WTC11 (cell line): ENCODE data around the gene CCBE1. TPM values are rescaled to one million over a fixed set of nuclear protein-coding genes. Genes with fewer than 3 reads are reported as not detected.

ENCODE experiments used
- ATAC-seq: fragments of 200-7000 bp; cut with Tn5 transposase; 2 replicates; pipeline ENCODE4 v1.10.0; 2021; ENCODE audit warnings: mild to moderate bottlenecking, moderate library complexity
- CTCF ChIA-PET: fragments of 300-600 bp; sonication (Branson Sonifier 250); formaldehyde crosslinking; loops from one replicate; lab custom pipeline; 2021; ENCODE audit warnings: antibody characterized with exemption; lab: Charles Lee
- POLR2A ChIA-PET: fragments of 350-600 bp; sonication (Branson Sonifier 250); formaldehyde crosslinking; loops from one replicate; lab custom pipeline; 2021; ENCODE audit warnings: antibody characterized with exemption; lab: Charles Lee
- DNase-seq: peaks from one replicate; pipeline ENCODE4 v3.0.0; 2021; ENCODE audit warnings: low spot score
- H3K27ac Mint-ChIP-seq: 2 replicates; pipeline ENCODE4 v1.8.0; 2021; ENCODE audit warnings: mixed read lengths
- H3K27me3 Mint-ChIP-seq: 2 replicates; pipeline ENCODE4 v1.8.0; 2021; ENCODE audit warnings: low read depth, mild to moderate bottlenecking, moderate library complexity, mixed read lengths
- H3K36me3 Mint-ChIP-seq: 2 replicates; pipeline ENCODE4 v1.8.0; 2021; ENCODE audit warnings: mixed read lengths
- H3K4me1 Mint-ChIP-seq: 2 replicates; pipeline ENCODE4 v1.8.0; 2022; ENCODE audit warnings: mixed read lengths
- H3K4me3 Mint-ChIP-seq: 2 replicates; pipeline ENCODE4 v1.8.0; 2021; ENCODE audit warnings: mild to moderate bottlenecking, moderate library complexity, mixed read lengths
- H3K9me3 Mint-ChIP-seq: 2 replicates; pipeline ENCODE4 v1.8.0; 2021; ENCODE audit warnings: mixed read lengths
- ATF1 ChIP-seq: sonication (generic); formaldehyde crosslinking; IDR thresholded peaks from 2 replicates; pipeline ENCODE4 v1.8.1; 2023; ENCODE audit warnings: mild to moderate bottlenecking, moderate library complexity, missing genetic modification reagents
- CBFB ChIP-seq: sonication (generic); formaldehyde crosslinking; IDR thresholded peaks from 2 replicates; pipeline ENCODE4 v1.8.1; 2022; ENCODE audit warnings: mild to moderate bottlenecking, low read depth, missing genetic modification reagents
- CREB1 ChIP-seq: sonication (generic); formaldehyde crosslinking; IDR thresholded peaks from 2 replicates; pipeline ENCODE4 v1.8.0; 2023; ENCODE audit warnings: mild to moderate bottlenecking, missing genetic modification reagents
- CREM ChIP-seq: sonication (generic); formaldehyde crosslinking; IDR thresholded peaks from 2 replicates; pipeline ENCODE4 v1.8.1; 2022; ENCODE audit warnings: mild to moderate bottlenecking, missing genetic modification reagents, moderate library complexity
- ETV6 ChIP-seq: sonication (generic); formaldehyde crosslinking; IDR thresholded peaks from 2 replicates; pipeline ENCODE4 v1.8.1; 2022; ENCODE audit warnings: mild to moderate bottlenecking, missing genetic modification reagents
- GTF2I ChIP-seq: fragments of 250-450 bp; sonication (Bioruptor Pico); conservative IDR thresholded peaks from 2 replicates; pipeline ENCODE4 v1.4.0; 2021; ENCODE audit warnings: mild to moderate bottlenecking
- IRF2 ChIP-seq: sonication (generic); formaldehyde crosslinking; IDR thresholded peaks from 2 replicates; pipeline ENCODE4 v1.8.0; 2022; ENCODE audit warnings: low read depth, missing genetic modification reagents, borderline replicate concordance
- MXD4 ChIP-seq: fragments of 250-450 bp; sonication (Bioruptor Pico); IDR thresholded peaks from 2 replicates; pipeline ENCODE4 v1.8.0; 2021; ENCODE audit warnings: mild to moderate bottlenecking, moderate library complexity, borderline replicate concordance
- NFE2L1 ChIP-seq: sonication (generic); formaldehyde crosslinking; IDR thresholded peaks from 2 replicates; pipeline ENCODE4 v1.8.1; 2023; ENCODE audit warnings: missing genetic modification reagents
- NFYB ChIP-seq: sonication (generic); formaldehyde crosslinking; conservative IDR thresholded peaks from 2 replicates; pipeline ENCODE4 v1.8.0; 2022; ENCODE audit warnings: low read depth, missing genetic modification reagents
- NR1H2 ChIP-seq: sonication (generic); formaldehyde crosslinking; IDR thresholded peaks from 2 replicates; pipeline ENCODE4 v1.9.0; 2021; ENCODE audit warnings: mild to moderate bottlenecking, moderate library complexity, missing genetic modification reagents
- TCF7 ChIP-seq: sonication (generic); formaldehyde crosslinking; IDR thresholded peaks from 2 replicates; pipeline ENCODE4 v1.8.0; 2022; ENCODE audit warnings: mild to moderate bottlenecking, low read depth, missing genetic modification reagents, moderate library complexity
- TEAD1 ChIP-seq: sonication (generic); formaldehyde crosslinking; IDR thresholded peaks from 2 replicates; pipeline ENCODE4 v1.8.0; 2022; ENCODE audit warnings: mild to moderate bottlenecking, missing genetic modification reagents
- ZBTB21 ChIP-seq: sonication (generic); formaldehyde crosslinking; IDR thresholded peaks from 2 replicates; pipeline ENCODE4 v1.8.1; 2023; ENCODE audit warnings: mild to moderate bottlenecking, missing genetic modification reagents, borderline replicate concordance
- ZNF121 ChIP-seq: sonication (generic); formaldehyde crosslinking; IDR thresholded peaks from 2 replicates; pipeline ENCODE4 v1.8.0; 2023; ENCODE audit warnings: missing genetic modification reagents
- ZNF416 ChIP-seq: fragments of 250-450 bp; sonication (Bioruptor Pico); IDR thresholded peaks from 2 replicates; pipeline ENCODE4 v1.9.0; 2021; ENCODE audit warnings: mild to moderate bottlenecking, inconsistent platforms
- total RNA-seq: library from RNA; stranded (reverse); gene quantifications from 3 replicates; pipeline ENCODE4 v1.2.3, GENCODE V29; 2021
- TF ChIP-seq, protein P1 (sequence below): sonication (generic); formaldehyde crosslinking; conservative IDR thresholded peaks from 2 replicates; pipeline ENCODE4 v1.8.1; 2022; ENCODE audit warnings: mild to moderate bottlenecking, missing genetic modification reagents
- TF ChIP-seq, protein P2 (sequence below): fragments of 200-600 bp; IDR thresholded peaks from 2 replicates; pipeline ENCODE4 v1.8.0; 2022; ENCODE audit warnings: antibody characterized with exemption
- TF ChIP-seq, protein P3 (sequence below): sonication (generic); formaldehyde crosslinking; IDR thresholded peaks from 2 replicates; pipeline ENCODE4 v1.8.1; 2022; ENCODE audit warnings: low read depth, mild to moderate bottlenecking, moderate library complexity, missing genetic modification reagents, borderline replicate concordance
- TF ChIP-seq, protein P4 (sequence below): fragments of 250-450 bp; sonication (Bioruptor Pico); IDR thresholded peaks from 2 replicates; pipeline ENCODE4 v1.8.0; 2021; ENCODE audit warnings: mild to moderate bottlenecking
- TF ChIP-seq, protein P5 (sequence below): fragments of 250-450 bp; sonication (Bioruptor Pico); IDR thresholded peaks from 2 replicates; pipeline ENCODE4 v1.9.0; 2021; ENCODE audit warnings: mild to moderate bottlenecking
- TF ChIP-seq, protein P6 (sequence below): fragments of 250-450 bp; sonication (Bioruptor Pico); conservative IDR thresholded peaks from 2 replicates; pipeline ENCODE4 v1.9.0; 2021; ENCODE audit warnings: mild to moderate bottlenecking

Gene CCBE1
- total RNA-seq, 1 experiment from 2014 or later, result 9.7 TPM

DNA sequence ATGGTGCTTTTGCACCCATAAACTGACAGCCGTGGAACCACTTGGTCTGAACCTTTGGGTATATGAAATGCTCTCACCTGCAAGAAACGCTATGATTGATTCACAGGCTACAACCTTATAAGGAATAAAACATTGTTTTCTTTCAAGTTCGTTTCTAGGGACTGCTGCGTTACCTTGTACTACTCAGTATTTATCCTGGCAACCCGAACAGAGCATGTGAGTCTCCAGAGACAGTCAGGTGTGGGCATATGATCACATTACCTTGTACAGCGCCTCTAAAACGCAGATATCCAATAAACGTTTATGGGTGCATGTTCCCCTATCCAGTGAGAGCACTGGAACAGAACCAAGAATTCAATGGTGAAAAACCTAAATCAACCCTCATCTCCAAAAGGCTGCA lies 1.7 kb downstream of the CCBE1 start:
- no peak for ATAC-seq
- Mint-ChIP-seq H3K4me3 (peak overlapping the region; percentile 72), H3K36me3 (no peaks in the 10 kb centered on the region), H3K4me1 (peaks cover 72% of the 10 kb centered on the region), H3K27ac (no peak overlapping the region), H3K27me3 (peaks cover 77% of the 10 kb centered on the region), H3K9me3 (no peaks in the 10 kb centered on the region)
- TF ChIP-seq, protein P1, sequence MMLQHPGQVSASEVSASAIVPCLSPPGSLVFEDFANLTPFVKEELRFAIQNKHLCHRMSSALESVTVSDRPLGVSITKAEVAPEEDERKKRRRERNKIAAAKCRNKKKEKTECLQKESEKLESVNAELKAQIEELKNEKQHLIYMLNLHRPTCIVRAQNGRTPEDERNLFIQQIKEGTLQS (CRISPR knock-in tag), result no peak
- TF ChIP-seq NFYB (CRISPR knock-in tag), result no peak
- TF ChIP-seq TEAD1, result no peak
- no peak for TF ChIP-seq NFE2L1 (CRISPR knock-in tag)
- TF ChIP-seq, protein P2, sequence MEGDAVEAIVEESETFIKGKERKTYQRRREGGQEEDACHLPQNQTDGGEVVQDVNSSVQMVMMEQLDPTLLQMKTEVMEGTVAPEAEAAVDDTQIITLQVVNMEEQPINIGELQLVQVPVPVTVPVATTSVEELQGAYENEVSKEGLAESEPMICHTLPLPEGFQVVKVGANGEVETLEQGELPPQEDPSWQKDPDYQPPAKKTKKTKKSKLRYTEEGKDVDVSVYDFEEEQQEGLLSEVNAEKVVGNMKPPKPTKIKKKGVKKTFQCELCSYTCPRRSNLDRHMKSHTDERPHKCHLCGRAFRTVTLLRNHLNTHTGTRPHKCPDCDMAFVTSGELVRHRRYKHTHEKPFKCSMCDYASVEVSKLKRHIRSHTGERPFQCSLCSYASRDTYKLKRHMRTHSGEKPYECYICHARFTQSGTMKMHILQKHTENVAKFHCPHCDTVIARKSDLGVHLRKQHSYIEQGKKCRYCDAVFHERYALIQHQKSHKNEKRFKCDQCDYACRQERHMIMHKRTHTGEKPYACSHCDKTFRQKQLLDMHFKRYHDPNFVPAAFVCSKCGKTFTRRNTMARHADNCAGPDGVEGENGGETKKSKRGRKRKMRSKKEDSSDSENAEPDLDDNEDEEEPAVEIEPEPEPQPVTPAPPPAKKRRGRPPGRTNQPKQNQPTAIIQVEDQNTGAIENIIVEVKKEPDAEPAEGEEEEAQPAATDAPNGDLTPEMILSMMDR, result no peak
- TF ChIP-seq NR1H2 (CRISPR knock-in tag), result no peak
- TF ChIP-seq, protein P3, sequence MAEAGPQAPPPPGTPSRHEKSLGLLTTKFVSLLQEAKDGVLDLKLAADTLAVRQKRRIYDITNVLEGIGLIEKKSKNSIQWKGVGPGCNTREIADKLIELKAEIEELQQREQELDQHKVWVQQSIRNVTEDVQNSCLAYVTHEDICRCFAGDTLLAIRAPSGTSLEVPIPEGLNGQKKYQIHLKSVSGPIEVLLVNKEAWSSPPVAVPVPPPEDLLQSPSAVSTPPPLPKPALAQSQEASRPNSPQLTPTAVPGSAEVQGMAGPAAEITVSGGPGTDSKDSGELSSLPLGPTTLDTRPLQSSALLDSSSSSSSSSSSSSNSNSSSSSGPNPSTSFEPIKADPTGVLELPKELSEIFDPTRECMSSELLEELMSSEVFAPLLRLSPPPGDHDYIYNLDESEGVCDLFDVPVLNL (CRISPR knock-in tag), result no peak
- TF ChIP-seq CREB1 (CRISPR knock-in tag), result no peak
- no peak for DNase-seq
- ChIA-PET CTCF (no interaction called here), POLR2A (interaction anchor here (1.1 kb wide), 1 partner anchor 11 kb away, joined by 3 read pairs; no protein-coding TSS in a partner anchor)

DNA sequence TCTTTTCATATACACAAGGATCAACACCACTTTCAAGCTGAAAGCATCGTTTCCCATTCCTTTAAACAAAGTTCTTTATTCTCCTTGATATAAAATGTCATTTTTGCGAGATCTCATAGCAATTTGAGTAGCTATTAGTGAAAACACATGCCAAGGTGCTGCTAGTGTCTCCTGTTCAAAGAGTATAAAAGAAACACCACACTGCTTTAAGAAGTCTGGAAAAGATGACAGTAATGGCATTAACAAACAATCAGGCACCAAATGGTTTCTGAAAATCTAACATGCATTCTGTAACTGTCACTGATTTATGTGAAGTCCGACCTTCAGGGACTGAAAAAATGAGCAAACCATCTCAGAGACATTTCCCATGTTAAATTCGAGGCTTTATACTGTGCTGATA lies 2.4 kb downstream of the CCBE1 start:
- DNase-seq (no peak), ATAC-seq (no peak)
- Mint-ChIP-seq H3K36me3 (no peaks in the 10 kb centered on the region), H3K9me3 (no peaks in the 10 kb centered on the region), H3K27me3 (peaks cover 77% of the 10 kb centered on the region), H3K4me3 (no peak overlapping the region), H3K4me1 (peaks cover 72% of the 10 kb centered on the region), H3K27ac (no peak overlapping the region)
- CTCF ChIA-PET, result interaction anchor here (1.5 kb wide), 1 partner anchor 63 kb away, joined by 4 read pairs; no protein-coding TSS in a partner anchor
- POLR2A ChIA-PET, result interaction anchor here (1.1 kb wide), 1 partner anchor 12 kb away, joined by 3 read pairs; no protein-coding TSS in a partner anchor
- TF ChIP-seq, protein P4, sequence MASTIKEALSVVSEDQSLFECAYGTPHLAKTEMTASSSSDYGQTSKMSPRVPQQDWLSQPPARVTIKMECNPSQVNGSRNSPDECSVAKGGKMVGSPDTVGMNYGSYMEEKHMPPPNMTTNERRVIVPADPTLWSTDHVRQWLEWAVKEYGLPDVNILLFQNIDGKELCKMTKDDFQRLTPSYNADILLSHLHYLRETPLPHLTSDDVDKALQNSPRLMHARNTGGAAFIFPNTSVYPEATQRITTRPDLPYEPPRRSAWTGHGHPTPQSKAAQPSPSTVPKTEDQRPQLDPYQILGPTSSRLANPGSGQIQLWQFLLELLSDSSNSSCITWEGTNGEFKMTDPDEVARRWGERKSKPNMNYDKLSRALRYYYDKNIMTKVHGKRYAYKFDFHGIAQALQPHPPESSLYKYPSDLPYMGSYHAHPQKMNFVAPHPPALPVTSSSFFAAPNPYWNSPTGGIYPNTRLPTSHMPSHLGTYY, result no peak
- TF ChIP-seq, protein P5, sequence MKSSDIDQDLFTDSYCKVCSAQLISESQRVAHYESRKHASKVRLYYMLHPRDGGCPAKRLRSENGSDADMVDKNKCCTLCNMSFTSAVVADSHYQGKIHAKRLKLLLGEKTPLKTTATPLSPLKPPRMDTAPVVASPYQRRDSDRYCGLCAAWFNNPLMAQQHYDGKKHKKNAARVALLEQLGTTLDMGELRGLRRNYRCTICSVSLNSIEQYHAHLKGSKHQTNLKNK (CRISPR knock-in tag), result no peak
- TF ChIP-seq CBFB, result no peak
- no peak for TF ChIP-seq GTF2I (CRISPR knock-in tag)
- no peak for TF ChIP-seq ETV6 (CRISPR knock-in tag)
- no peak for TF ChIP-seq TCF7 (CRISPR knock-in tag)
- TF ChIP-seq ATF1 (CRISPR knock-in tag), result no peak
- TF ChIP-seq, protein P2, result no peak
- no peak for TF ChIP-seq ZNF121
- TF ChIP-seq, protein P1 (CRISPR knock-in tag), result no peak
- no peak for TF ChIP-seq CREM (CRISPR knock-in tag)
- TF ChIP-seq IRF2 (CRISPR knock-in tag), result no peak
- no peak for TF ChIP-seq ZBTB21 (CRISPR knock-in tag)
- TF ChIP-seq, protein P6, sequence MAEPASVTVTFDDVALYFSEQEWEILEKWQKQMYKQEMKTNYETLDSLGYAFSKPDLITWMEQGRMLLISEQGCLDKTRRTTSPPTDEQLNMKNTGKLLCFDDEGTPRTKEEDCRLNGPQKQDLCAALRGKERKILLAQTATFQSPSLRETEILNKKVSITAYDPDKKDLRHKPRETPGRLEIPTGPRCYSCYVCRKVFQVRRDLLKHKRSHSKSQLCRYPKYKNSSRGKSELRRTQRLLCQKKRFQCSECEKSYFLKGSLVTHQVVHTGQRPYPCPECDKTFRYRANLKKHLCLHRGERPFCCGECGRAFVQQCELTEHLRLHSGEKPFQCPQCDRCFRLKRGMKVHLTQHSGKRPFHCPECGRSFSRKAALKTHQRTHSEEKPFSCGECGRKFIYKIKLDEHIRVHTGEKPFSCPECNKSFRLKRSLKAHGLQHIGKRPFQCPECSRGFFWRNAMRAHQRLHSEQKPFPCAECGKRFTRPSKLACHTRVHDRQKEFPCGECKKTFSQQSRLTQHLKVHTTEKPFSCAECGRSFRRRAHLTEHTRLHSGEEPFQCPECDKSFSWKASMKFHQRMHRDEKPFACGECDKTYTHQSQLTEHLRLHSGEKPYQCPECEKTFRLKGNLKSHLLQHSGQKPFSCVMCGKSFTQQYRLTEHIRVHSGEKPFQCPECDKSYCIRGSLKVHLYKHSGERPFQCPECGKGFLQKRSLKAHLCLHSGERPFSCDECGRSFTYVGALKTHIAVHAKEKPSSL, result no peak
- no peak for TF ChIP-seq MXD4 (CRISPR knock-in tag)
- TF ChIP-seq ZNF416 (CRISPR knock-in tag), result no peak
